Natural killer cell (primary cell): ENCODE measurements around the gene PARVG. TPM values are rescaled to one million over a fixed set of nuclear protein-coding genes. Genes with fewer than 3 reads are reported as not detected.

ENCODE experiments used
- ATAC-seq, 3 donors: fragments of 150-1000 bp in 2 of 3; fragments of 200-7000 bp in 1 of 3; cut with Tn5 transposase; 1 replicate in 1 of 3; 2 replicates in 2 of 3; pipeline ENCODE4 v1.10.0; 2021; ENCODE audit warnings: mild to moderate bottlenecking in 2 of 3, moderate library complexity in 2 of 3
- DNase-seq, 2 donors: peaks; one replicate each; pipeline versions ENCODE4 v3.0.0 to v3.0.0-alpha.2; 2013 to 2021; ENCODE audit warnings: mixed read lengths in 1 of 2
- H3K27ac ChIP-seq: one replicate; pipeline ENCODE4 v1.5.1; 2013; ENCODE audit warnings: mild to moderate bottlenecking, low read length
- H3K27me3 ChIP-seq: one replicate; pipeline ENCODE4 v1.6.1; 2013; ENCODE audit warnings: low read length; ENCODE audit not compliant: control insufficient read depth, insufficient read depth
- H3K36me3 ChIP-seq: one replicate; pipeline ENCODE4 v1.6.1; 2013; ENCODE audit warnings: low read length; ENCODE audit not compliant: control insufficient read depth, insufficient read depth
- H3K4me1 ChIP-seq: one replicate; pipeline ENCODE4 v1.6.1; 2013; ENCODE audit warnings: low read length; ENCODE audit not compliant: control insufficient read depth, insufficient read depth
- H3K4me3 ChIP-seq: one replicate; pipeline ENCODE4 v1.5.1; 2013; ENCODE audit warnings: low read length
- H3K9me3 ChIP-seq: one replicate; pipeline ENCODE4 v1.6.1; 2013; ENCODE audit warnings: low read length; ENCODE audit not compliant: control insufficient read depth, insufficient read depth
- H3K27ac Mint-ChIP-seq, 2 donors: one replicate each; pipeline ENCODE4 v1.8.0; 2022; ENCODE audit warnings: mild to moderate bottlenecking in 2 of 2, mixed read lengths in 2 of 2, moderate library complexity in 1 of 2
- H3K27me3 Mint-ChIP-seq, 2 donors: one replicate each; pipeline ENCODE4 v1.8.0; 2022; ENCODE audit warnings: low read depth in 2 of 2, mixed read lengths in 2 of 2
- H3K36me3 Mint-ChIP-seq: one replicate; pipeline ENCODE4 v1.8.0; 2022; ENCODE audit warnings: mixed read lengths
- H3K4me1 Mint-ChIP-seq, 2 donors: one replicate each; pipeline ENCODE4 v1.8.0; 2022; ENCODE audit warnings: mixed read lengths in 2 of 2
- H3K4me3 Mint-ChIP-seq: one replicate; pipeline ENCODE4 v1.8.0; 2022; ENCODE audit warnings: mild to moderate bottlenecking, moderate library complexity, mixed read lengths
- H3K9me3 Mint-ChIP-seq, 2 donors: one replicate each; pipeline ENCODE4 v1.8.0; 2022; ENCODE audit warnings: mixed read lengths in 2 of 2
- CTCF ChIP-seq: fragments of 200-600 bp; IDR thresholded peaks from one replicate; pipeline ENCODE4 v1.8.0; 2022; ENCODE audit warnings: antibody characterized with exemption
- WGBS: methylation state at CpG from one replicate; pipeline ENCODE4 v1.1.7; 2013; ENCODE audit warnings: missing lambda C conversion rate; ENCODE audit not compliant: insufficient coverage; 5-methylcytosine and 5-hydroxymethylcytosine counted together
- intact Hi-C: fragments of 100-400 bp; cut with micrococcal nuclease; formaldehyde crosslinking; loops from one replicate; pipeline ENCODE4 v1.14.2; 2022
- total RNA-seq, 4 donors: library from RNA; stranded (reverse); fragments of 120-200 nt in 1 of 4; gene quantifications; one replicate each; pipeline versions ENCODE4 v1.2.3 to v1.2.4, GENCODE V29; 2013 to 2022

PARVG gene
- total RNA-seq, 3 donors from 2014 or later (not counting 1 experiment from before 2014, with no cell fraction given) = 130 to 146 (median 131) TPM

- no peak overlapping the region for H3K27ac ChIP-seq
- H3K9me3 ChIP-seq = no peaks in the 10 kb centered on the region
- peaks cover 50% of the 10 kb centered on the region for H3K36me3 ChIP-seq
- H3K4me3 ChIP-seq = no peak overlapping the region
- Mint-ChIP-seq H3K9me3 (no peaks in the 10 kb centered on the region), H3K27me3 (no peaks in the 10 kb centered on the region), H3K4me1 (peaks cover 11 to 33% of the 10 kb centered on the region in 2 donors), H3K27ac (peak overlapping the region in 1 of 2 donors; percentile 46), H3K4me3 (no peak overlapping the region), H3K36me3 (peaks cover 21% of the 10 kb centered on the region)
- no peak for ATAC-seq
- H3K27me3 ChIP-seq = no peaks in the 10 kb centered on the region
- H3K4me1 ChIP-seq = peaks cover 21% of the 10 kb centered on the region
- 68% methylated on average over 17 of the region's 17 CpGs for WGBS
- intact Hi-C loops = no loop called here
- no peak for TF ChIP-seq CTCF
- no peak for DNase-seq
Observed at GRCh38 chr22:44200855-44201550, 20.3 kb downstream of the PARVG start.

GRCh38 chr22:44201665-44202064 lies 20.9 kb downstream of the PARVG start:
- Histone ChIP-seq H3K36me3 (peaks cover 44% of the 10 kb centered on the region), H3K9me3 (no peaks in the 10 kb centered on the region), H3K27me3 (no peaks in the 10 kb centered on the region), H3K4me1 (peaks cover 21% of the 10 kb centered on the region), H3K27ac (no peak overlapping the region), H3K4me3 (no peak overlapping the region)
- no peak for TF ChIP-seq CTCF
- DNase-seq (no peak), ATAC-seq (no peak)
- WGBS = 97% methylated on average over 12 of the region's 12 CpGs
- Mint-ChIP-seq H3K27me3 (no peaks in the 10 kb centered on the region), H3K36me3 (peaks cover 21% of the 10 kb centered on the region), H3K27ac (no peak overlapping the region), H3K4me3 (no peak overlapping the region), H3K4me1 (peaks cover 11 to 33% of the 10 kb centered on the region in 2 donors), H3K9me3 (no peaks in the 10 kb centered on the region)
- intact Hi-C loops = no loop called here

GRCh38 chr22:44202261-44202789 lies 21.6 kb downstream of the PARVG start:
- intact Hi-C loops = no loop called here
- Histone ChIP-seq H3K4me3 (no peak overlapping the region), H3K27ac (no peak overlapping the region), H3K9me3 (no peaks in the 10 kb centered on the region), H3K36me3 (peaks cover 43% of the 10 kb centered on the region), H3K4me1 (peaks cover 21% of the 10 kb centered on the region), H3K27me3 (no peaks in the 10 kb centered on the region)
- no peak overlapping the region for H3K27ac Mint-ChIP-seq
- H3K4me3 Mint-ChIP-seq = no peak overlapping the region
- H3K4me1 Mint-ChIP-seq = peaks cover 11 to 37% of the 10 kb centered on the region in 2 donors
- DNase-seq (no peak), ATAC-seq (no peak)
- peaks cover 21% of the 10 kb centered on the region for H3K36me3 Mint-ChIP-seq
- no peaks in the 10 kb centered on the region for H3K9me3 Mint-ChIP-seq
- TF ChIP-seq CTCF = no peak
- WGBS = 90% methylated on average over 11 of the region's 11 CpGs
- H3K27me3 Mint-ChIP-seq = no peaks in the 10 kb centered on the region
